ENCODE results near the gene PSMD13.

DNA sequence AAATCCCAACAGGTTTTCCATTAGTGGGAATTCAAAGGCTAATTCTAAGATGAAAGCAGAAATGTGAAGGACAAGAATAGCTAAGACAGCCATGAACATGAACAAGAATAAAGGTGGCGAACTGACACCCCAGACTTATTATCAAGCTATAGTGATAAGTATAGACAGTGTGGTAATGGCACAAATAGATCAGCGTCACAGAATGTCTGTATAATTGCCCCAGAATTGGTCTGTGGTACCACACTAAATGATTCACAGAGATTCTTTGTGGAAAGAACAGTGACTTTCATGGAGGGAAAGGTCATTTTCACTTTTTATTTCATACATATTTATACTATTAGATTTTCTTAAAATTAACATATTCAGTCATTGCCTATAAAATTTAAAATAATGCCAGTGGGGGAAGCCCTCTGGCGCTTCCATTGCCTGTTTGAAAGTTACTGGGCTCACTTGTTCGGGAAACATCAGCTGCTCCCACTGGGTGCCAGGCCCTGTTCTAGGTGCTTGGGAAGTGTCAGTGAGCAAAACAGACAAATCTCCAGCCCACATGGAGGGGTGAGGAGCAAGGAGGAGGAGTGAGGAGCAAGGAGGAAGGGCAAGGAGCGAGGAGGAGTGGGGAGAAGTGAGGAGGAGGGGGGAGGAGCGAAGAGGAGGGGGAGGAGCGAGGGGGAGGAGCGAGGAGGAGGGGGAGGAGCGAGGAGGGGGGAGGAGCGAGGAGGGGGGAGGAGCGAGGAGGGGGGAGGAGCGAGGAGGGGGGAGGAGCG, 30.1 kb downstream of the PSMD13 start:
- TF ChIP-seq POLR2A (IDR thresholded peaks at IDR 0.05; ENCODE audit: insufficient read depth in 1 of 2, low read depth in 2 of 2, low read length in 2 of 2) (no peak), ZNF121 (CRISPR knock-in tag; IDR thresholded peaks at IDR 0.05) (no peak), ZNF816 (CRISPR knock-in tag; IDR thresholded peaks at IDR 0.05; ENCODE audit: borderline replicate concordance) (no peak), RAD51 (IDR thresholded peaks at IDR 0.05; ENCODE audit: borderline replicate concordance) (no peak), SIN3A (IDR thresholded peaks at IDR 0.05; ENCODE audit: borderline replicate concordance, low read depth, low read length) (no peak), ZNF569 (CRISPR knock-in tag; IDR thresholded peaks at IDR 0.05; ENCODE audit: borderline replicate concordance) (no peak), ELF3 (CRISPR knock-in tag; IDR thresholded peaks at IDR 0.05) (no peak)
- TF ChIP-seq, protein P1, sequence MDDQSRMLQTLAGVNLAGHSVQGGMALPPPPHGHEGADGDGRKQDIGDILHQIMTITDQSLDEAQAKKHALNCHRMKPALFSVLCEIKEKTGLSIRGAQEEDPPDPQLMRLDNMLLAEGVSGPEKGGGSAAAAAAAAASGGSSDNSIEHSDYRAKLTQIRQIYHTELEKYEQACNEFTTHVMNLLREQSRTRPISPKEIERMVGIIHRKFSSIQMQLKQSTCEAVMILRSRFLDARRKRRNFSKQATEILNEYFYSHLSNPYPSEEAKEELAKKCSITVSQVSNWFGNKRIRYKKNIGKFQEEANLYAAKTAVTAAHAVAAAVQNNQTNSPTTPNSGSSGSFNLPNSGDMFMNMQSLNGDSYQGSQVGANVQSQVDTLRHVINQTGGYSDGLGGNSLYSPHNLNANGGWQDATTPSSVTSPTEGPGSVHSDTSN (CRISPR knock-in tag; IDR thresholded peaks at IDR 0.05; ENCODE audit: borderline replicate concordance), result no peak
- TF ChIP-seq, protein P2, sequence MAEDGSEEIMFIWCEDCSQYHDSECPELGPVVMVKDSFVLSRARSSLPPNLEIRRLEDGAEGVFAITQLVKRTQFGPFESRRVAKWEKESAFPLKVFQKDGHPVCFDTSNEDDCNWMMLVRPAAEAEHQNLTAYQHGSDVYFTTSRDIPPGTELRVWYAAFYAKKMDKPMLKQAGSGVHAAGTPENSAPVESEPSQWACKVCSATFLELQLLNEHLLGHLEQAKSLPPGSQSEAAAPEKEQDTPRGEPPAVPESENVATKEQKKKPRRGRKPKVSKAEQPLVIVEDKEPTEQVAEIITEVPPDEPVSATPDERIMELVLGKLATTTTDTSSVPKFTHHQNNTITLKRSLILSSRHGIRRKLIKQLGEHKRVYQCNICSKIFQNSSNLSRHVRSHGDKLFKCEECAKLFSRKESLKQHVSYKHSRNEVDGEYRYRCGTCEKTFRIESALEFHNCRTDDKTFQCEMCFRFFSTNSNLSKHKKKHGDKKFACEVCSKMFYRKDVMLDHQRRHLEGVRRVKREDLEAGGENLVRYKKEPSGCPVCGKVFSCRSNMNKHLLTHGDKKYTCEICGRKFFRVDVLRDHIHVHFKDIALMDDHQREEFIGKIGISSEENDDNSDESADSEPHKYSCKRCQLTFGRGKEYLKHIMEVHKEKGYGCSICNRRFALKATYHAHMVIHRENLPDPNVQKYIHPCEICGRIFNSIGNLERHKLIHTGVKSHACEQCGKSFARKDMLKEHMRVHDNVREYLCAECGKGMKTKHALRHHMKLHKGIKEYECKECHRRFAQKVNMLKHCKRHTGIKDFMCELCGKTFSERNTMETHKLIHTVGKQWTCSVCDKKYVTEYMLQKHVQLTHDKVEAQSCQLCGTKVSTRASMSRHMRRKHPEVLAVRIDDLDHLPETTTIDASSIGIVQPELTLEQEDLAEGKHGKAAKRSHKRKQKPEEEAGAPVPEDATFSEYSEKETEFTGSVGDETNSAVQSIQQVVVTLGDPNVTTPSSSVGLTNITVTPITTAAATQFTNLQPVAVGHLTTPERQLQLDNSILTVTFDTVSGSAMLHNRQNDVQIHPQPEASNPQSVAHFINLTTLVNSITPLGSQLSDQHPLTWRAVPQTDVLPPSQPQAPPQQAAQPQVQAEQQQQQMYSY (CRISPR knock-in tag; IDR thresholded peaks at IDR 0.05), result no peak
- TF ChIP-seq, protein P3, sequence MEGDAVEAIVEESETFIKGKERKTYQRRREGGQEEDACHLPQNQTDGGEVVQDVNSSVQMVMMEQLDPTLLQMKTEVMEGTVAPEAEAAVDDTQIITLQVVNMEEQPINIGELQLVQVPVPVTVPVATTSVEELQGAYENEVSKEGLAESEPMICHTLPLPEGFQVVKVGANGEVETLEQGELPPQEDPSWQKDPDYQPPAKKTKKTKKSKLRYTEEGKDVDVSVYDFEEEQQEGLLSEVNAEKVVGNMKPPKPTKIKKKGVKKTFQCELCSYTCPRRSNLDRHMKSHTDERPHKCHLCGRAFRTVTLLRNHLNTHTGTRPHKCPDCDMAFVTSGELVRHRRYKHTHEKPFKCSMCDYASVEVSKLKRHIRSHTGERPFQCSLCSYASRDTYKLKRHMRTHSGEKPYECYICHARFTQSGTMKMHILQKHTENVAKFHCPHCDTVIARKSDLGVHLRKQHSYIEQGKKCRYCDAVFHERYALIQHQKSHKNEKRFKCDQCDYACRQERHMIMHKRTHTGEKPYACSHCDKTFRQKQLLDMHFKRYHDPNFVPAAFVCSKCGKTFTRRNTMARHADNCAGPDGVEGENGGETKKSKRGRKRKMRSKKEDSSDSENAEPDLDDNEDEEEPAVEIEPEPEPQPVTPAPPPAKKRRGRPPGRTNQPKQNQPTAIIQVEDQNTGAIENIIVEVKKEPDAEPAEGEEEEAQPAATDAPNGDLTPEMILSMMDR (CRISPR knock-in tag; IDR thresholded peaks at IDR 0.05), result no peak
- TF ChIP-seq, protein P4, sequence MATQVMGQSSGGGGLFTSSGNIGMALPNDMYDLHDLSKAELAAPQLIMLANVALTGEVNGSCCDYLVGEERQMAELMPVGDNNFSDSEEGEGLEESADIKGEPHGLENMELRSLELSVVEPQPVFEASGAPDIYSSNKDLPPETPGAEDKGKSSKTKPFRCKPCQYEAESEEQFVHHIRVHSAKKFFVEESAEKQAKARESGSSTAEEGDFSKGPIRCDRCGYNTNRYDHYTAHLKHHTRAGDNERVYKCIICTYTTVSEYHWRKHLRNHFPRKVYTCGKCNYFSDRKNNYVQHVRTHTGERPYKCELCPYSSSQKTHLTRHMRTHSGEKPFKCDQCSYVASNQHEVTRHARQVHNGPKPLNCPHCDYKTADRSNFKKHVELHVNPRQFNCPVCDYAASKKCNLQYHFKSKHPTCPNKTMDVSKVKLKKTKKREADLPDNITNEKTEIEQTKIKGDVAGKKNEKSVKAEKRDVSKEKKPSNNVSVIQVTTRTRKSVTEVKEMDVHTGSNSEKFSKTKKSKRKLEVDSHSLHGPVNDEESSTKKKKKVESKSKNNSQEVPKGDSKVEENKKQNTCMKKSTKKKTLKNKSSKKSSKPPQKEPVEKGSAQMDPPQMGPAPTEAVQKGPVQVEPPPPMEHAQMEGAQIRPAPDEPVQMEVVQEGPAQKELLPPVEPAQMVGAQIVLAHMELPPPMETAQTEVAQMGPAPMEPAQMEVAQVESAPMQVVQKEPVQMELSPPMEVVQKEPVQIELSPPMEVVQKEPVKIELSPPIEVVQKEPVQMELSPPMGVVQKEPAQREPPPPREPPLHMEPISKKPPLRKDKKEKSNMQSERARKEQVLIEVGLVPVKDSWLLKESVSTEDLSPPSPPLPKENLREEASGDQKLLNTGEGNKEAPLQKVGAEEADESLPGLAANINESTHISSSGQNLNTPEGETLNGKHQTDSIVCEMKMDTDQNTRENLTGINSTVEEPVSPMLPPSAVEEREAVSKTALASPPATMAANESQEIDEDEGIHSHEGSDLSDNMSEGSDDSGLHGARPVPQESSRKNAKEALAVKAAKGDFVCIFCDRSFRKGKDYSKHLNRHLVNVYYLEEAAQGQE (IDR thresholded peaks at IDR 0.05; ENCODE audit: borderline replicate concordance in 1 of 2, low read depth in 1 of 2, low read length in 2 of 2), result no peak

Measured in HepG2 (cell line).